Type B pancreatic cell (in vitro differentiated cells): ENCODE data around the gene RENBP. TPM values are rescaled to one million over a fixed set of nuclear protein-coding genes. Genes with fewer than 3 reads are reported as not detected.
A peak's percentile ranks its signal among the peaks of the same experiment; 100 is the strongest.

Experiments used
- DNase-seq: peaks from one replicate; pipeline ENCODE4 v3.0.0; 2021; ENCODE audit warnings: mixed read lengths; ENCODE audit not compliant: unreplicated experiment; ENCODE audit errors: extremely low spot score
- H3K27ac Mint-ChIP-seq: 2 replicates; pipeline ENCODE4 v1.8.0; 2021; ENCODE audit warnings: mild to moderate bottlenecking, mixed read lengths
- H3K27me3 Mint-ChIP-seq: 2 replicates; pipeline ENCODE4 v1.8.0; 2021; ENCODE audit warnings: mixed read lengths
- H3K36me3 Mint-ChIP-seq: 2 replicates; pipeline ENCODE4 v1.8.0; 2021; ENCODE audit warnings: mixed read lengths
- H3K4me1 Mint-ChIP-seq: one replicate; pipeline ENCODE4 v1.8.0; 2021; ENCODE audit warnings: mixed read lengths; ENCODE audit not compliant: unreplicated experiment
- H3K4me3 Mint-ChIP-seq: 2 replicates; pipeline ENCODE4 v1.8.0; 2021; ENCODE audit warnings: mild to moderate bottlenecking, mixed read lengths
- H3K9me3 Mint-ChIP-seq: 2 replicates; pipeline ENCODE4 v1.8.0; 2021; ENCODE audit warnings: mixed read lengths
- microRNA-seq: library from miRNA; unstranded; fragments of <30 nt; microRNA quantifications from one replicate; pipeline ENCODE4, GENCODE V29; 2020
- total RNA-seq: library from RNA; stranded (reverse); gene quantifications from 2 replicates; pipeline ENCODE4 v1.2.1, GENCODE V29; 2021; ENCODE audit warnings: low replicate concordance
- TF ChIP-seq, protein P1 (sequence below): fragments of 200-600 bp; sonication (generic); conservative IDR thresholded peaks from 2 replicates; pipeline ENCODE4 v1.5.0; 2021; ENCODE audit warnings: antibody characterized with exemption, mild to moderate bottlenecking

The RENBP gene
- total RNA-seq, 1 donor from 2014 or later, result 6.7 TPM

DNA sequence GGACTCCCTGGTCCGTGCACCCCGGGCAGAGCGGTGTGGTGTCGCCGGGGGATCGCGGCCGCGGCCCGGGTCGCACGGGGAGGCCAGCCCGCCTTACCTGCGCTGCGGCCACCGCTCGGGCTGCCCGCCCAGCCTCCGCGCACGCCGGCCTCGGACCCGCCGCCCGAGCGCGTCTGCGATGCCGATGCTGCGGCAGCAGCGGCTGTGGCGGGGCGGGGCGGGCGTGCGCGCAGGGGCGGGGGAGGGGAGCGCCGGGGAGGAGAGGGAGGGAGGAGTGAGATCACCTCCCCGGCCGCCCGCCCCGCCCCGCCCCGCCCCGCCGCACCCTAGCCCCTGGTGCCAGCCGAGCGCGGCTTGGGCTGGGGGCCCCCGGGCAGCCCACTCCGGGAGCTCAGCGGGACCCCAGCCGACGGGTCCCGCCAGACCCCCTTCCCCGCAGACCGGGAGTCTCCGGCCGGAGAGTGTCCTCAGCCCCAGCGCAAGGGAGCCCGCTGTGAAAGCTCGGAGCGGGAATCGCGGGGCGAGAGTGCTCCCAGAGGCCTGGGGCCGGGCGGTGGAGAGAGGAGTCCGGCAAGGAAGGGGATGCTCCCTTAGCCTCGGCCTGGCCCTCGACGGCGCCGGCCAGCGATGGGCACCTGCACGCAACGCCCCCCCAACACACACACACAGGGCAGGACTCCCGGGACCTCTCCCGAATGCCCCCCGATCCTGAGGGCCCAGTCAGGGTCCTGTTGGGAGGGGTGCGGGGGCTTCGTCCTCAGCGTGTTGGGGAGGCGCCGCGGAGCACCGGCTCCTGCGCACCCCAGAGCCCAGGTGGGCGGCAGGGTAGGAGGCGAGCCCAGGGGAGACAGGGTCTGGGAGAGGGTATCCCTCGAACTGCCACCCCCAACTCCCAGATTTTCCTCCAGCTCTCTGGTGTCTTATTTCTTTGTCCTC is 58.2 kb downstream of the RENBP start, which contains the start of gene L1CAM:
L1CAM (minus strand) TSS at position 206 of the 936 bp plus-strand sequence. CDS start 10,337 bp downstream, outside the sequence.
- TF ChIP-seq, protein P1, sequence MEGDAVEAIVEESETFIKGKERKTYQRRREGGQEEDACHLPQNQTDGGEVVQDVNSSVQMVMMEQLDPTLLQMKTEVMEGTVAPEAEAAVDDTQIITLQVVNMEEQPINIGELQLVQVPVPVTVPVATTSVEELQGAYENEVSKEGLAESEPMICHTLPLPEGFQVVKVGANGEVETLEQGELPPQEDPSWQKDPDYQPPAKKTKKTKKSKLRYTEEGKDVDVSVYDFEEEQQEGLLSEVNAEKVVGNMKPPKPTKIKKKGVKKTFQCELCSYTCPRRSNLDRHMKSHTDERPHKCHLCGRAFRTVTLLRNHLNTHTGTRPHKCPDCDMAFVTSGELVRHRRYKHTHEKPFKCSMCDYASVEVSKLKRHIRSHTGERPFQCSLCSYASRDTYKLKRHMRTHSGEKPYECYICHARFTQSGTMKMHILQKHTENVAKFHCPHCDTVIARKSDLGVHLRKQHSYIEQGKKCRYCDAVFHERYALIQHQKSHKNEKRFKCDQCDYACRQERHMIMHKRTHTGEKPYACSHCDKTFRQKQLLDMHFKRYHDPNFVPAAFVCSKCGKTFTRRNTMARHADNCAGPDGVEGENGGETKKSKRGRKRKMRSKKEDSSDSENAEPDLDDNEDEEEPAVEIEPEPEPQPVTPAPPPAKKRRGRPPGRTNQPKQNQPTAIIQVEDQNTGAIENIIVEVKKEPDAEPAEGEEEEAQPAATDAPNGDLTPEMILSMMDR, result no peak
- peaks cover 44% of the 10 kb centered on the region for H3K27me3 Mint-ChIP-seq
- DNase-seq, result no peak
- no peaks in the 10 kb centered on the region for H3K9me3 Mint-ChIP-seq
- peak within 1 kb of the TSS; percentile 58 for H3K4me3 Mint-ChIP-seq
- H3K36me3 Mint-ChIP-seq, result no peaks in the 10 kb centered on the region
- no peak within 1 kb of the TSS for H3K27ac Mint-ChIP-seq
- H3K4me1 Mint-ChIP-seq, result no peaks in the 10 kb centered on the region

Small RNAs within 50 kb of the gene (microRNA-seq; reads per million reads assigned to microRNA genes)
- not detected for gene MIR3202-1
- gene MIR3202-2, result not detected

Other genes with a start within 250 kb of the RENBP start
- 160 and 223 TPM in 2 replicates for gene BCAP31, start 220.3 kb downstream of the RENBP start, total RNA-seq
- gene ABCD1, start 219.8 kb downstream of the RENBP start, total RNA-seq, result 6.2 and 8.0 TPM in 2 replicates
- gene PLXNB3, start 180.4 kb downstream of the RENBP start, total RNA-seq, result 1.2 and 1.4 TPM in 2 replicates
- gene SRPK3, start 163.6 kb downstream of the RENBP start, total RNA-seq, result not detected in 2 replicates
- 42.9 and 50.0 TPM in 2 replicates for gene IDH3G, start 150.3 kb downstream of the RENBP start, total RNA-seq
- gene SSR4, start 150.0 kb downstream of the RENBP start, total RNA-seq, result 271 and 390 TPM in 2 replicates
- 2.7 and 23.9 TPM in 2 replicates for gene PDZD4, start 114.1 kb downstream of the RENBP start, total RNA-seq
- 2.9 and 12.6 TPM in 2 replicates for gene L1CAM, start 58.5 kb downstream of the RENBP start, total RNA-seq
- gene AVPR2, start 40.0 kb downstream of the RENBP start, total RNA-seq, result not detected in 2 replicates
- 7.7 and 8.8 TPM in 2 replicates for gene ARHGAP4, start 18.4 kb downstream of the RENBP start, total RNA-seq
- 73.8 and 82.7 TPM in 2 replicates for gene NAA10, start 9.6 kb downstream of the RENBP start, total RNA-seq
- 81.2 and 98.0 TPM in 2 replicates for gene HCFC1, start 27.2 kb upstream of the RENBP start, total RNA-seq
- gene TMEM187, start 28.1 kb upstream of the RENBP start, total RNA-seq, result 14.4 and 15.2 TPM in 2 replicates
- 83.8 and 86.1 TPM in 2 replicates for gene IRAK1, start 75.3 kb upstream of the RENBP start, total RNA-seq
- 32.0 and 37.7 TPM in 2 replicates for gene MECP2, start 153.1 kb upstream of the RENBP start, total RNA-seq
- not detected in 2 replicates for gene OPN1LW, start 199.6 kb upstream of the RENBP start, total RNA-seq
- not detected in 2 replicates for gene OPN1MW, start 238.0 kb upstream of the RENBP start, total RNA-seq